Body of pancreas (tissue), 4 donors: Measurements from ENCODE around the gene COL15A1. TPM values are rescaled to one million over a fixed set of nuclear protein-coding genes. Genes with fewer than 3 reads are reported as not detected.

Source experiments
- ATAC-seq: fragments of 150-250 bp; one replicate; pipeline ENCODE4 v1.9.1; 2016
- DNase-seq, 4 donors: peaks; one replicate each; pipeline ENCODE4 v3.0.0-alpha.2; 2019
- H3K27ac ChIP-seq, 4 donors: fragments of 200-600 bp; sonication (generic); 1 replicate in 3 of 4; 2 replicates in 1 of 4; pipeline versions ENCODE4 v1.5.1 to v1.6.1; 2016 to 2019; ENCODE audit warnings: mild to moderate bottlenecking in 1 of 4, mixed read lengths in 1 of 4, moderate library complexity in 1 of 4
- H3K27me3 ChIP-seq, 2 donors: fragments of 200-600 bp; sonication (generic); one replicate each; pipeline ENCODE4 v1.6.0; 2016; ENCODE audit warnings: mild to moderate bottlenecking in 1 of 2
- H3K36me3 ChIP-seq, 2 donors: fragments of 200-600 bp; sonication (generic); replicated peaks in 1 of 2; 2 replicates each; pipeline ENCODE4 v1.5.1; 2016; ENCODE audit warnings: low read depth in 2 of 2; ENCODE audit not compliant: insufficient read depth in 1 of 2
- H3K4me1 ChIP-seq: fragments of 200-600 bp; sonication (generic); one replicate; pipeline ENCODE4 v1.6.0; 2016
- H3K4me3 ChIP-seq, 2 donors: fragments of 200-600 bp; sonication (generic); 1 replicate in 1 of 2; 2 replicates in 1 of 2; pipeline ENCODE4 v1.5.1; 2016 to 2019
- H3K9me3 ChIP-seq, 3 donors: fragments of 200-600 bp; sonication (generic); 1 replicate in 2 of 3; 2 replicates in 1 of 3; pipeline ENCODE4 v1.5.1; 2016
- CTCF ChIP-seq, 7 experiments: fragments of 450-650 bp in 4 of 7; fragments of 200-600 bp in 3 of 7; sonication (generic) in 3 of 7; IDR thresholded peaks; one replicate each; pipeline ENCODE4 v1.5.1; 2016 to 2019; ENCODE audit warnings: antibody characterized with exemption in 7 of 7
- POLR2A ChIP-seq, 3 donors: fragments of 450-650 bp; IDR thresholded peaks; one replicate each; pipeline ENCODE4 v1.6.1; 2016; ENCODE audit warnings: antibody characterized with exemption in 3 of 3, mild to moderate bottlenecking in 2 of 3
- WGBS, 2 donors: methylation state at CpG; one replicate each; pipeline ENCODE4 v1.1.5; 2017; 5-methylcytosine and 5-hydroxymethylcytosine counted together
- intact Hi-C: fragments of 100-400 bp; cut with DNase I; formaldehyde crosslinking; loops from one replicate; pipeline ENCODE4 v1.15.1; 2023
- total RNA-seq, 2 donors: library from RNA; depleted of rRNA; stranded (reverse); fragments of >200 nt; gene quantifications; one replicate each; pipeline ENCODE4 v1.1.0, GENCODE V29; 2016

COL15A1 gene
- total RNA-seq, 2 donors from 2014 or later = 6.7 to 55.4 TPM

GRCh38 chr9:98985596-98985995, 41.9 kb downstream of the COL15A1 start:
- intact Hi-C loops = no loop called here
- no peaks in the 10 kb centered on the region for H3K4me1 ChIP-seq
- no peak overlapping the region for H3K27ac ChIP-seq
- 93 to 98% methylated on average over 21 to 22 of the region's 22 CpGs for WGBS, 2 donors
- ATAC-seq (no peak), DNase-seq (no peak)
- H3K36me3 ChIP-seq = no peaks in the 10 kb centered on the region
- no peaks in the 10 kb centered on the region for H3K27me3 ChIP-seq
- H3K9me3 ChIP-seq = no peaks in the 10 kb centered on the region
- no peak overlapping the region for H3K4me3 ChIP-seq
- no peak for TF ChIP-seq POLR2A (IDR thresholded peaks at IDR 0.05)
- TF ChIP-seq CTCF (IDR thresholded peaks at IDR 0.05) = no peak

- TF ChIP-seq CTCF (IDR thresholded peaks at IDR 0.05) (no peak), POLR2A (IDR thresholded peaks at IDR 0.05) (no peak)
- Histone ChIP-seq H3K27ac (no peak overlapping the region), H3K4me1 (no peaks in the 10 kb centered on the region), H3K4me3 (no peak overlapping the region), H3K9me3 (no peaks in the 10 kb centered on the region), H3K36me3 (no peaks in the 10 kb centered on the region), H3K27me3 (no peaks in the 10 kb centered on the region)
- DNase-seq = no peak
- ATAC-seq = no peak
- 82 to 91% methylated on average over 16 to 18 of the region's 18 CpGs for WGBS, 2 donors
- intact Hi-C loops = no loop called here
Measured at GRCh38 chr9:98986866-98987651, 43.4 kb downstream of the COL15A1 start.

- Histone ChIP-seq H3K27me3 (no peaks in the 10 kb centered on the region), H3K9me3 (no peaks in the 10 kb centered on the region), H3K4me3 (no peak overlapping the region), H3K36me3 (no peaks in the 10 kb centered on the region), H3K4me1 (no peaks in the 10 kb centered on the region), H3K27ac (peak overlapping the region in 1 of 4 donors; percentile 3)
- no peak for TF ChIP-seq POLR2A (IDR thresholded peaks at IDR 0.05)
- TF ChIP-seq CTCF (IDR thresholded peaks at IDR 0.05) = peak in 1 of 7 experiments; percentile 14
- peak in 3 of 4 donors; percentile 51 to 73 (median 69) for DNase-seq
- WGBS, 2 donors = 77% methylated on average over 13 of the region's 13 CpGs
- intact Hi-C loops = no loop called here
- ATAC-seq = peak; percentile 66
Measured at GRCh38 chr9:98989036-98990000, 45.6 kb downstream of the COL15A1 start.

GRCh38 chr9:98990181-98990870, 46.6 kb downstream of the COL15A1 start:
- no peaks in the 10 kb centered on the region for H3K9me3 ChIP-seq
- 86 to 95% methylated on average over 8 of the region's 8 CpGs for WGBS, 2 donors
- H3K36me3 ChIP-seq = no peaks in the 10 kb centered on the region
- intact Hi-C loops = no loop called here
- no peak overlapping the region for H3K27ac ChIP-seq
- H3K27me3 ChIP-seq = no peaks in the 10 kb centered on the region
- ATAC-seq (no peak), DNase-seq (no peak)
- H3K4me1 ChIP-seq = peaks cover 5% of the 10 kb centered on the region
- TF ChIP-seq POLR2A (IDR thresholded peaks at IDR 0.05) = no peak
- no peak for TF ChIP-seq CTCF (IDR thresholded peaks at IDR 0.05)
- no peak overlapping the region for H3K4me3 ChIP-seq
